CD4-positive, alpha-beta T cell treated with Interleukin-10 for 1 hour (primary cell): ENCODE results near the gene EPHB4.
"Not testable (repeated sequence)": the region's sequence is repeated elsewhere in the genome, so short reads cannot be mapped to it uniquely, and the experiment has no call there.

ENCODE experiments used
- DNase-seq: peaks from one replicate; pipeline ENCODE4 v3.0.0-alpha.2; 2020

The EPHB4 gene

DNA sequence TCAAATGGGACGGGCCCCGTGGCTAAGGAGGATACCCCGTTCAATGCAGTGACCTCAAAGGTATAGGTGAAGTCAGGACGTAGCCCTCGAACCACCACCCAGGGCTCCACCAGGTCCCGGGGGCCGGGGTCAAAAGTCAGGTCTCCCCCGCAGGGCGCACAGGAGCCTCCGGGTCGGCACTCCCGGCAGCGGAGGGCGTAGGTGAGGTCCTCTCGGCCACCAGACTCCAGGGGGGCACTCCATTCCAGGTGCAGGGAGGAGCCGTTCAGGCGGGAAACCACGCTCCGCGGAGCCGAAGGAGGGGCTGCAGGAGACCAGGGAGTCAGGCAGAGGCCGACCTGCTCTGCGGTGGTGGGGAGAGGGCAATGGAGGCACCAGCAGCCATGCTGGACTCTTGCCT lies 7.7 kb downstream of the EPHB4 start:
- DNase-seq, result no peak

DNA sequence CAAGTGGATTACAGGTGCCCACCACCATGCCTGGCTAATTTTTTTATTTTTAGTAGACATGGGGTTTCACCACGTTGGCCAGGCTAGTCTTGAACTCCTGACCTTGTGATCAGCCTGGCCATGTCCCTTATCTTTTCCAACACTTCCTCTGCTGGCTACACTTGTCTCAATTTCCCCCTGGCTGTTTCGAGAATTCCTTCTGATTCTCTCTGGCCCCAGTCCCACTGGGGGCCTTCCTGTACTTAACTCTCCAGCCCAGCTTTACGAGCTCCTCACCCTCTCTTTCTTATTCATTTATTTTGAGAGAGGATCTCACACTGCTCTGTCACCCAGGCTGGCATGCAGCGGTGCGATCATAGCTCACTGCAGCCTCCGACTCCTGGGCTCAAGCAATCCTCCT lies 8.5 kb downstream of the EPHB4 start:
- no peak for DNase-seq

GRCh38 chr7:100818366-100818765 lies 9.0 kb downstream of the EPHB4 start:
- no peak for DNase-seq

DNA sequence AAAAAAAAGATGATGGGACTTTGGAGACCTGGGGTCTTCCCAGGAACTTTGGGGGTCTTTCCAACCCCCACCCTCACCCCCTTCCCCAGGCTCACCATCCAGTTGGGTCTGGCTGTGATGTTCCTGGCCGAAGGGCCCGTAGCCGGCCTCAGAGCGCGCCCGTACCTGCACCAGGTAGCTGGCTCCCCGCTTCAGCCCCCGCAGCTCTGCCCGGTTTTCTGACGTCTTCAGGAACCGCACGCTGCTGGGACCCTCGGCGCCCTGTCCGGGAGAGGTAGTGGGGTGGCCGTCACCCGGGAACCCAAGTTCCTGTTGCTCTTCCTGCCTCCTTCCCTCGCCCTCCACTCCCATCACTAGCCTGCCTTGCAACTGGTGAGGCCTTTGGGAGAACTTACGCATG lies 10.2 kb downstream of the EPHB4 start:
- no peak for DNase-seq

DNA sequence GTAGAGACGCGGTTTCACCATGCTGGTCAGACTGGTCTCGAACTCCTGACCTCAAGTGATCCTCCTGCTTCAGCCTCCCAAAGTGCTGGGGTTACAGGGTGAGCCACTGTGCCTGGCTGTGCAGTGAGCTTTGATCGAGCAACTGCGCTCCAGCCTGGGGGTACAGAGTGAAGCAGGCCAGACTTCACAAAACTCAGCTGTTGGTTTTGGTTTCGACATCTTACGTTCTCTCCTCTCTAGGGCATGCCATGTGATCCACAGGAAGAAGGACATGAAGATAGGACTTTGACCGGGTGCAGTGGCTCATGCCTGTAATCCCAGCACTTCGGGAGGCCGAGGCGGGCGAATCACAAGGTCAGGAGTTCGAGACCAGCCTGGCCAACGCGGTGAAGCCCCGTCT lies 10.8 kb downstream of the EPHB4 start:
- not testable (repeated sequence) for DNase-seq

GRCh38 chr7:100812729-100813128 lies 14.6 kb downstream of the EPHB4 start:
- no peak for DNase-seq

GRCh38 chr7:100811480-100811879 lies 15.8 kb downstream of the EPHB4 start:
- DNase-seq, result no peak

DNA sequence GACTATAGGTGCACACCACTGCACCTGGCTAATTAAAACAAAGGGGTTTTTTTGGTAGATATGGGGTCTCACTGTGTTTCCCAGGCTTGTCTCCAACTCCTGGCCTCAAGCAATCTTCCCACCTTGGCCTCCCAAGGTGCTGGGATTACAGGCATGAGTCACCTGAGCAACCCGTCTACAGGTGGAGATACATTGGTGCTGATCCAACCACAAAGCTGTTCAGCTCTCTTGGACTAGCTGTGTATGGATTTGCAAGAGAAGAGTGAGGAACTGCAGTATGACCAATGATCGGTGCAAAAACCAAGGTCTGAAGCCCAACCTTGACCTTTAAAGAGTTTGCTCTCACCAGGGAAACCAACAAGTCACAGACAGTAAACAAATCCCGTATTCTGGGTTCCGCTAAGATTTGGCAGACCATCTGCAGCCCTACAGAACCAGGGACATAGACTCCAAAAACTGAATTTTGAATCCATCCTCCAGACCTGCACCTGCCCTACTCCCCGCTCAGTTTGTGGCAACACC lies 18.9 kb downstream of the EPHB4 start:
- DNase-seq, result no peak

GRCh38 chr7:100806883-100807282 lies 20.4 kb downstream of the EPHB4 start:
- not testable (repeated sequence) for DNase-seq

GRCh38 chr7:100806276-100806675 lies 21.0 kb downstream of the EPHB4 start:
- DNase-seq, result no peak

- no peak for DNase-seq
Measured at GRCh38 chr7:100804681-100805431, 22.5 kb downstream of the EPHB4 start.

DNA sequence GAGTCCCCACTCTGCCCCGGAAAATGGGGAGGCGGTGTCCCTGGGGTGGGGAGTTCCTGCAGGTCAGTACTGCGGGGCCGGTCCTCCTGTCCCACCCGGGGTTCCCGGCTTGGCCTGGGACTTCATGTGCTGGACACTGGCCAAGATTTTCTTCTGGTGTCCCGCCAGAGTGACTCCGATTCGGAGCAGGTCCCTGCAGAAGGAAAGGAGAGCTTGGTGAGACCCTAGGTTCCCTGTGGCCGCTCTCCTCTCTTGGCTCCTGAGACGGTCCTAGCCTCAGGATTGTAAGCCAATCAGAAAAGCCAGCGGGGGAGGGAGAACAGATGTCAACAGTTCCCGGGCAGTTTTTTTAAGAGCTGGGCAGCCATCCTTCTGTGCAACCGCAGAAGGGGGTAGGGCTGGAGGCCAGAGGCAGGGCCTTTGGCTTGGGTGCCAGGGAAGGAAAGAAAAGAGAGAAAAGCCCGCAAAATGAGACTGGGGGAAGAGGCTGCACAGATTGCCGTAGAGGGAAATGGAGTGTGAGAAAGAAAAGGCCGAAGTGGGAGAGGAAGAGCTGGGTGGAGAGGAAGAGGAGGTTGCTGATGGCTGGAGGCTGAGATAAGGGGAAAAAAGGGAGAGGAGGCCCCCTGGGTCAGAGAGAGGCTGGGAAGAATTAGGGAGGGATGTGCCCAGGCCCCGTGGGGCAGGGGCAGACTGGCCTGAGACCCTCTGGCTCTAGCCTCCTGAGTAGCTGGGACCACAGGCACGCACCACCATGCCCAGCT lies 23.7 kb downstream of the EPHB4 start:
- peak; percentile 58 for DNase-seq

DNA sequence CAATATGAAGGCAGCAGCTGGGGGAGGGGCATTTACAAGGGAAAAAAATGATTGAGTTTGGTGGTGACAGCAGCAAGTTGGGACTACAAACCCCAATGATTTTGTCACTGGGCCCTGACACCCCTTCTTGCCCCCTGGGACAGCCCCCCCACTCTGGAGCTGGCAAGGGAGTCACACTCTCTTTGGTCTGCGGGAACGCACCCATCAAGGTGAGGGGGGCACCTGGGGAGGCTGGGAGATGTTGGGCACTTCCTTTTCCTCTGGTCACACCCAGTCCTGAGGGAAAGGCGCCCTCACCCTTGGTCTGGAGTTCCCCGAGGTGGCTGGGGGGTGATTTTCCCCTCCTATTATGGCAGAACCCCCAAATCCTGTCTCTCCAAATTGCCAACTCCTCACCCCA lies 24.4 kb downstream of the EPHB4 start:
- DNase-seq, result no peak

DNA sequence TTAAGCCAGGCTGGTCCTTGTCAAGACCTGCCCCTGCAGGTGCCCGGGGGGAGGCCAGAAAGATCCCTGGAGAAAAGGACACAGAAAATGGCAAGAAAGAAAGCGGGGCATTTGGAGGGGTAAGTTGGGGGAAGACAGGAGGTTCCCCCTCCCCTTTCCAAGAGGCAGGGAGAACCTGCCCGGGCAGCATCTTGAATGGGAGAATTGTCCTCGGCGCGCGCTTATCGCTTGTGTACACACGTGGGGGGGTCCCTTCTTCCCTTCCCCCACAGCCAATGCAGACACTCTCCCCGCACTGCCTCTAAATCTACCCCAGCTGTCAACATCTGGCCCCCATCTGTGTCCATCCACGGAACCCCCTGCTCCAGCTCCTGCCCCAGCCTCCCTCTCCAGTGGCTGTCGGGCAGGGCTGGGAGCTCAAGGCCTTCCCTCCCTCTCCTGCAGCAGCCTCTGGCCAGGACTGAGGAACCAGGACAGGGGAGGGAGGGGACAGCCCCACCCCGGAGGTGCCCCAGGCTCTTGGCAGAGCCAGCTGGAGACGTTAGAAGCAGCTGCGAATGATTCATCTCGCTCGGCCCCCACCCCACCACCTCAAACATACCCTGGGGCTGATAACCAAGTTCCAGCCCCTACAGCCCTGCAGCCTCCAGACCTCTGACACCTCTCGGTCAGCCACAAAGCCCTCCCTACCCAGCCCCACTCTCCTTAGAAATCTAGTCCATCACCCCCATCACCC lies 25.3 kb downstream of the EPHB4 start:
- DNase-seq, result no peak

DNA sequence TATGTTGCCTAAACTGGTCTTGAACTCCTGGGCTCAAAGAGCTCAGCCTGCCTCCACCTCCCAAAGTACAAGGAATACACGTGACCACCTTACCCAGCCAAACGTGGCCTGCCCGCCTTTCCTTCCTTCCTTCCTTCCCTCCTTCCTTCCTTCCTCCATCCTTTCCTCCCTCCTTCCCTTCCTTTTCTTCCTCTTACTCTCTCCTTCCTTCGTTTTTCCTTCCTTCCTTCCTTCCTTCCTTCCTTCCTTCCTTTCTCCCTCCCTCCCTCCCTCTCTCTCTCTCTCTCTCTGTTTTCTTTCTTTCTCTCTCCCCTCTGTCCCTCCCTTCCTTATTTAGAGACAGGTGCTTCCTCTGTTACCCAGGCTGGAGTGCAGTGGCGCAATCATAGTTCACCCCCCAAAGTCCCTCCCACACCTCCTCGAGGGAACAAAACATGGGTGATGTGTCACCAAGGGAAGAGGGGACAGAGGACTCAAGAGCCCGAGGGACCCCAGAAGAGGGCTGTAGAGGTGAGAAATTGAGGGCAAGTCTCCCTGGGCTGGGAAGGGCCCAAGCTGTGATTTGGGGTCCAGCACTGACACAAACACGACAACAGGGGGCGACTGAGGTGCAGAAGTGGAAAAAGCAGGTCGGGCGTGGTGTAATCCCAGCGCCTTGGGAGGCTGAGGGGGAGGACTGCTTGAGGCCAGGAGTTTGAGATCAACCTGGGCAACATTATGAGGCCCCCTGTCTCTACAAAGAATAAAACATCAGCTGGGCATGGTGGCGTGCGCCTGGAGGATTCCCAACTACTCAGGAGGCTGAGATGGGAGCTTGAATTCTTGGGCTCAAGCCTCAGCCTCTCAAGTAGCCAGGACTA lies 28.1 kb downstream of the EPHB4 start:
- DNase-seq, result peak; percentile 56

DNA sequence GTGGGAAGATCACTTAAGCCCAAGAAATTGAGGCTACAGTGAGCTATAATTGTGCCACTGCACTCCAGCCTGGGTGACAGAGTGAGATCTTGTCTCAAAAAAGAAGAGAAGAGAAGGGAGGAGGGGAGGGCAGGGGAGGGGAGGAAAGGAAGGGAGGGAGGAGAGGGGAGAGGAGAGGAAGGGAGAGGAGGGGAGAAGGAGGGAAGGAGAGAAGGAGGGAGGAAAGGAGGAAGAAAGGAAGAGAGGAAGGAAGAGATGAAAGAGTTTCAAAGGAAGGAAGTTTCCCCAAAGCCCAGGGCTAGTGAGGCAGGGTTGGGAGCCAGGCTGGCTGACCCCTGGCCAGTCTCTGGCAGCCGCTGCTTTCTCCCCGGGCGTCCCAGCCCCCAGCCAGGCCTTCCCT lies 32.6 kb downstream of the EPHB4 start:
- DNase-seq, result no peak

GRCh38 chr7:100793806-100794660 lies 33.3 kb downstream of the EPHB4 start:
- no peak for DNase-seq

DNA sequence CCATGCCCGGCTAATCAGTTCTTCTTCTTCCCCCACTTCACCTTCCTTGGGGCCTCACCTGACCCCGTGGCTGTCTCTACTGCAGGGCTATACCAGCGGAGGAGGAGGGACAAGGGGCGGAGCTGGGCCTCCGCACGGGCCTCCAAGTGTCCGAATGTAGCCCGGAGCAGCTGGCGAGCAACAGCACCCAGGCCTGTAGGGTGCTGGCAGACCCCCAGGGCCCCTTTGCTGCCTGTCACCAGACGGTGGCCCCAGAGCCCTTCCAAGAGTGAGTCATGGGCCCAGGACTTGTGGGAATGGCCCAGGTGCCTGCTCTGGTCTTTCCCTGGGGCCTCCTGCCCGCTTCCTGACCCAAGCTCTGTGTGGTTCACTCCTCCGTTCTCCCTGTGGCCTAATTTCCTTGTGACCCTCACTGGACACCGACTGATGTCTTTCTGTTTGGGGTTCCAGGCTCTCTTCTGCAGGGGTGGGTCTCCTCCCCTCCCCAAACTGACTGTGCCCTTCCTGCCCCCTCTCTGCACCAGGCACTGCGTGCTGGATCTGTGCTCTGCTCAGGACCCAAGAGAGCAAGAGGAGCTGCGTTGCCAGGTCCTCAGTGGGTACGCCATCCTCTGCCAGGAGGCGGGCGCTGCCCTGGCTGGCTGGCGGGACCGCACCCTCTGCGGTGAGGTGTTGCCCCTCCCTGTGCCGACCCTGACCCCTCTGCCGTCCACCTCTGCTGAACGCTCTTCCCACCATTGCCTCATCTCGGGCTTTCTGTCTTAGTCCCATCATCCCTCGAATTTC lies 35.2 kb downstream of the EPHB4 start:
- DNase-seq, result no peak

DNA sequence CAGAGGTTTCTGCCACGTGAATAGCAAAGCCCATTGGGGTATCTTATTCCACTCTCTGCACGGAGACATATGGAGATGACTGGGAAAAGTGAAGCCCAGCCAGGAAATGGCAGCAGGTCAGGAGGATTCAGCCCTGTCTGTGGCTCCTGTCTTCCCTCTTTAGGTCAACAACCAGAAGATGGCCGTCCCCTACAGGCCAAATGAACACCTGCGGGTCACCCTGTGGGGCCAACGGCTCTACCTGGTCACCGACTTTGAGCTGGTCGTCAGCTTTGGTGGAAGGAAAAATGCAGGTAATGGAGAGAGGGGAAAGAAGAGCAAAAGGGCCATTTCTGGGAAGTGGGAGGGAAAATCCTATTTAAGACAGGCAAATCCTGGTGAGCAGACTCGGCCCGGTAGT lies 38.3 kb downstream of the EPHB4 start:
- DNase-seq, result no peak

DNA sequence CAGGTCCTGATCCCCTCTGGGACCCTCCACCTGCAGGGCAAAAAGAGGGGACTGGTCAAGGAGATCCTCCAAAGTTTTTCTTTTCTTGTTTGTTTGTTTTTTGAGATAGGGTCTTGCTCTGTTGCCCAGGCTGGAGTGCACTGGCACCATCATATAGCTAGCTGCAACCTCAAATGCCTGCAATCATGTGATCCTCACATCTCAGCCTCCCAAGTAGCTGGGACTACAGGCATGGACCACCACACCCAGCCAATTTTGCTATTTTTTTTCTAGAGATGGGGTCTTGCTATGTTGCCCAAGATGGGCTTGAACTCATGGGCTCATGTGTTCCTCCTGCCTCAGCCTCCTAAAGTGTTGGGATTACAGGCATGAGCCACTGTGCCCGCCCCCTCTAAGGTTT lies 41.0 kb downstream of the EPHB4 start:
- no peak for DNase-seq

DNA sequence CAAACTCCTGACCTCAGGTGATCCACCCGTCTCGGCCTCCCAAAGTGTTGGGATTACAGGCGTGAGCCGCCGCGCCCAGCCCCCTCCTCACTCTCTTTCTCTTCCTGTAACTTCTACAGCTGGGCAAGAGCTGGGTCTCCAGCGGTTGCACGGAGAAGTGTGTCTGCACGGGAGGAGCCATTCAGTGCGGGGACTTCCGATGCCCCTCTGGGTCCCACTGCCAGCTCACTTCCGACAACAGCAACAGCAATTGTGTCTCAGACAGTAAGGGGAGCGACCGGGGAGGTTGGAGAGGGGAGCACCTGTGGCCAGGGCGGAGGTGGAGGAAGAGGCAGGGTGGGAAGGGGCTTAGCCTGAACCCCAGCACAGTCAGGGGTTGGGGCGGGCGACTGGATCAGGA lies 41.4 kb downstream of the EPHB4 start:
- no peak for DNase-seq
